Measurements from ENCODE around the gene PCCA.
A peak's percentile ranks its signal among the peaks of the same experiment; 100 is the strongest.
"Not testable (repeated sequence)": the region's sequence is repeated elsewhere in the genome, so short reads cannot be mapped to it uniquely, and the experiment has no call there.

Gene PCCA

GRCh38 chr13:100088644-100089464, at the start of gene PCCA:
TSS of gene PCCA (plus strand) at chr13:100089093. CDS start at chr13:100089121, 28 bp downstream.
- DNase-seq, result peak; percentile 44

- peak; percentile 70 for DNase-seq
Measured at GRCh38 chr13:100039740-100040139, 49.2 kb upstream of the PCCA start.

- peak; percentile 82 for DNase-seq
Measured at GRCh38 chr13:100040196-100040595, 48.7 kb upstream of the PCCA start.

- no peak for DNase-seq
Measured at GRCh38 chr13:100044936-100045335, 44.0 kb upstream of the PCCA start.

GRCh38 chr13:100045355-100045754, 43.5 kb upstream of the PCCA start:
- DNase-seq, result no peak

GRCh38 chr13:100051070-100051469, 37.8 kb upstream of the PCCA start:
- no peak for DNase-seq

GRCh38 chr13:100059827-100060226, 29.1 kb upstream of the PCCA start:
- no peak for DNase-seq

GRCh38 chr13:100063333-100063732, 25.6 kb upstream of the PCCA start:
- no peak for DNase-seq

- DNase-seq, result no peak
Measured at GRCh38 chr13:100063906-100064305, 25.0 kb upstream of the PCCA start.

GRCh38 chr13:100068133-100068931, 20.6 kb upstream of the PCCA start:
- no peak for DNase-seq

- DNase-seq, result no peak
Measured at GRCh38 chr13:100069278-100069677, 19.6 kb upstream of the PCCA start.

GRCh38 chr13:100075700-100076587, 12.9 kb upstream of the PCCA start:
- no peak for DNase-seq

- not testable (repeated sequence) for DNase-seq
Measured at GRCh38 chr13:100079003-100079402, 9.9 kb upstream of the PCCA start.

- not testable (repeated sequence) for DNase-seq
Measured at GRCh38 chr13:100083401-100083800, 5.5 kb upstream of the PCCA start.

- no peak for DNase-seq
Measured at GRCh38 chr13:100088273-100088643, 635 bp upstream of the PCCA start.

- no peak for DNase-seq
Measured at GRCh38 chr13:100089465-100090032, 656 bp downstream of the PCCA start.

- DNase-seq, result no peak
Measured at GRCh38 chr13:100090861-100091260, 2.0 kb downstream of the PCCA start.

- DNase-seq, result no peak
Measured at GRCh38 chr13:100091391-100091790, 2.5 kb downstream of the PCCA start.

- DNase-seq, result not testable (repeated sequence)
Measured at GRCh38 chr13:100092273-100092672, 3.4 kb downstream of the PCCA start.

GRCh38 chr13:100095498-100095897, 6.6 kb downstream of the PCCA start:
- no peak for DNase-seq

GRCh38 chr13:100096526-100096925, 7.6 kb downstream of the PCCA start:
- no peak for DNase-seq

GRCh38 chr13:100097821-100098220, 8.9 kb downstream of the PCCA start:
- no peak for DNase-seq

All from DMS153 (cell line).